IMR-90 (cell line): ENCODE measurements around the gene FABP7. TPM values are rescaled to one million over a fixed set of nuclear protein-coding genes. Genes with fewer than 3 reads are reported as not detected.

Source experiments
- ATAC-seq: fragments of 200-7000 bp; cut with Tn5 transposase; 2 replicates; pipeline ENCODE4 v1.9.1; 2020; ENCODE audit warnings: low read depth, mild to moderate bottlenecking, moderate library complexity
- BruUV-seq: library from RNA; stranded (reverse); fragments of 400-500 nt; replicated peaks from 2 replicates; lab custom pipeline; 2021; lab: Mats Ljungman, UMichigan
- CTCF ChIA-PET: fragments of 300-600 bp; formaldehyde crosslinking; extraction: SDS; loops from one replicate; lab custom pipeline; 2021; ENCODE audit warnings: antibody characterized with exemption; lab: Yijun Ruan, JAX
- POLR2A ChIA-PET: fragments of 300-600 bp; sonication (Branson Sonifier 250); formaldehyde crosslinking; loops from one replicate; lab custom pipeline; 2022; ENCODE audit warnings: antibody characterized with exemption; ENCODE audit not compliant: unreplicated experiment; lab: Charles Lee
- DNase-seq: peaks from one replicate; pipeline ENCODE4 v3.0.0; 2013
- H2AFZ ChIP-seq: replicated peaks from 2 replicates; pipeline ENCODE3; 2013; ENCODE audit warnings: low read length, mild to moderate bottlenecking; ENCODE audit not compliant: poor library complexity
- H2AK5ac ChIP-seq: 2 replicates; pipeline ENCODE4 v1.6.1; 2013; ENCODE audit warnings: low read depth, low read length, inconsistent platforms
- H2AK9ac ChIP-seq: replicated peaks from 2 replicates; pipeline ENCODE3; 2013; ENCODE audit warnings: mild to moderate bottlenecking, low read depth, low read length, moderate library complexity; ENCODE audit not compliant: poor library complexity
- H2BK120ac ChIP-seq: 2 replicates; pipeline ENCODE4 v1.6.1; 2013; ENCODE audit warnings: low read depth, low read length, inconsistent platforms
- H2BK15ac ChIP-seq: 3 replicates; pipeline ENCODE4 v1.6.1; 2013; ENCODE audit warnings: low read depth, low read length, inconsistent platforms
- H2BK20ac ChIP-seq: 2 replicates; pipeline ENCODE4 v1.6.1; 2013; ENCODE audit warnings: low read depth, mild to moderate bottlenecking, inconsistent platforms, low read length, moderate library complexity
- H2BK5ac ChIP-seq: 2 replicates; pipeline ENCODE4 v1.6.1; 2013; ENCODE audit warnings: mild to moderate bottlenecking, low read depth, low read length, inconsistent platforms; ENCODE audit not compliant: poor library complexity, severe bottlenecking
- H3K14ac ChIP-seq: replicated peaks from 2 replicates; pipeline ENCODE4 v1.6.1; 2013; ENCODE audit warnings: low read depth, low read length, inconsistent platforms
- H3K18ac ChIP-seq: 2 replicates; pipeline ENCODE4 v1.6.1; 2013; ENCODE audit warnings: low read depth, low read length, control low read depth
- H3K23ac ChIP-seq: 2 replicates; pipeline ENCODE4 v1.6.1; 2013; ENCODE audit warnings: low read depth, low read length, inconsistent platforms
- H3K27ac ChIP-seq: 2 replicates; pipeline ENCODE4 v1.5.1; 2013; ENCODE audit warnings: mild to moderate bottlenecking, control low read depth, low read length; ENCODE audit not compliant: insufficient read depth
- H3K27me3 ChIP-seq: 2 replicates; pipeline ENCODE4 v1.6.1; 2013; ENCODE audit warnings: low read length; ENCODE audit not compliant: control insufficient read depth, insufficient read depth
- H3K36me3 ChIP-seq: 2 replicates; pipeline ENCODE4 v1.6.1; 2013; ENCODE audit warnings: low read length, mixed read lengths; ENCODE audit not compliant: control insufficient read depth, insufficient read depth
- H3K4ac ChIP-seq: 2 replicates; pipeline ENCODE4 v1.6.1; 2013; ENCODE audit warnings: low read depth, low read length, inconsistent platforms
- H3K4me1 ChIP-seq: 2 replicates; pipeline ENCODE4 v1.6.1; 2013; ENCODE audit warnings: low read length, mixed read lengths; ENCODE audit not compliant: control insufficient read depth, insufficient read depth
- H3K4me2 ChIP-seq: 2 replicates; pipeline ENCODE4 v1.6.1; 2013; ENCODE audit warnings: low read depth, mild to moderate bottlenecking, control low read depth, low read length, moderate library complexity
- H3K4me3 ChIP-seq: 2 replicates; pipeline ENCODE4 v1.5.1; 2013; ENCODE audit warnings: low read depth, mild to moderate bottlenecking, control low read depth, low read length, moderate library complexity; ENCODE audit not compliant: insufficient read depth
- H3K56ac ChIP-seq: 2 replicates; pipeline ENCODE4 v1.6.1; 2013; ENCODE audit warnings: low read length, inconsistent platforms; ENCODE audit not compliant: insufficient read depth; ENCODE audit errors: extremely low read depth
- H3K79me1 ChIP-seq, 2 experiments: 2 replicates each; pipeline ENCODE4 v1.6.1; 2013; ENCODE audit warnings: low read length in 2 of 2, inconsistent platforms in 1 of 2, low read depth in 1 of 2
- H3K9ac ChIP-seq: 2 replicates; pipeline ENCODE4 v1.6.1; 2013; ENCODE audit warnings: low read depth, low read length, control low read depth
- H3K9me1 ChIP-seq: 2 replicates; pipeline ENCODE4 v1.6.1; 2013; ENCODE audit warnings: low read length, inconsistent platforms; ENCODE audit not compliant: insufficient read depth
- H3K9me3 ChIP-seq: 2 replicates; pipeline ENCODE4 v1.6.1; 2013; ENCODE audit warnings: low read length; ENCODE audit not compliant: control insufficient read depth, insufficient read depth
- H4K20me1 ChIP-seq: 2 replicates; pipeline ENCODE4 v1.6.1; 2013; ENCODE audit warnings: low read length, inconsistent platforms; ENCODE audit not compliant: insufficient read depth
- H4K5ac ChIP-seq: 2 replicates; pipeline ENCODE4 v1.6.1; 2013; ENCODE audit warnings: mild to moderate bottlenecking, low read depth, low read length, control low read depth
- H4K8ac ChIP-seq, 2 experiments: 2 replicates each; pipeline ENCODE4 v1.6.1; 2013; ENCODE audit warnings: low read depth in 2 of 2, low read length in 2 of 2, control low read depth in 1 of 2, inconsistent platforms in 1 of 2
- H4K91ac ChIP-seq: 2 replicates; pipeline ENCODE4 v1.6.1; 2013; ENCODE audit warnings: low read depth, low read length, inconsistent platforms; ENCODE audit not compliant: insufficient read depth
- CEBPB ChIP-seq: IDR thresholded peaks from 2 replicates; pipeline ENCODE4 v1.6.1; 2012; ENCODE audit warnings: low read depth, low read length, improper control_type of control experiment
- MAFK ChIP-seq: IDR thresholded peaks from 2 replicates; pipeline ENCODE4 v1.6.1; 2012; ENCODE audit warnings: low read depth, low read length, improper control_type of control experiment
- WGBS, 2 experiments: methylation state at CpG; one replicate each; pipeline versions ENCODE4 v1.1.5 to v1.1.7; 2013; ENCODE audit warnings: missing lambda C conversion rate in 2 of 2; ENCODE audit not compliant: insufficient read length in 1 of 2; ENCODE audit errors: extremely low coverage in 2 of 2; 5-methylcytosine and 5-hydroxymethylcytosine counted together
- dilution Hi-C: fragments of 300-500 bp; cut with HindIII; formaldehyde crosslinking; loops from one replicate; pipeline ENCODE4 v1.14.3; 2018; ENCODE audit warnings: low sequenced_read_pairs; ENCODE audit not compliant: unreplicated experiment
- in situ Hi-C: fragments of 300-500 bp; cut with MboI; formaldehyde crosslinking; loops from 3 replicates; pipeline ENCODE4 v1.14.3; 2019; ENCODE audit warnings: low sequenced_read_pairs, inconsistent platforms, mixed read lengths
- intact Hi-C: fragments of 100-400 bp; cut with micrococcal nuclease; formaldehyde crosslinking; loops from 2 replicates; pipeline ENCODE4 v1.10.0; 2022
- polyA plus RNA-seq, 3 experiments: library from polyadenylated mRNA; depleted of rRNA; stranded (reverse); fragments of >200 nt; gene quantifications; 2 replicates each; pipeline ENCODE4 v1.2.3, GENCODE V29; 2012; ENCODE audit warnings: low replicate concordance in 1 of 3
- total RNA-seq: library from RNA; depleted of rRNA; stranded (reverse); fragments of >200 nt; gene quantifications from 2 replicates; pipeline ENCODE4 v1.2.3, GENCODE V29; 2012

Gene FABP7
- total and polyA plus RNA-seq, 2 of the 4 experiments (the other 2 are of a cell fraction), result not detected

DNA sequence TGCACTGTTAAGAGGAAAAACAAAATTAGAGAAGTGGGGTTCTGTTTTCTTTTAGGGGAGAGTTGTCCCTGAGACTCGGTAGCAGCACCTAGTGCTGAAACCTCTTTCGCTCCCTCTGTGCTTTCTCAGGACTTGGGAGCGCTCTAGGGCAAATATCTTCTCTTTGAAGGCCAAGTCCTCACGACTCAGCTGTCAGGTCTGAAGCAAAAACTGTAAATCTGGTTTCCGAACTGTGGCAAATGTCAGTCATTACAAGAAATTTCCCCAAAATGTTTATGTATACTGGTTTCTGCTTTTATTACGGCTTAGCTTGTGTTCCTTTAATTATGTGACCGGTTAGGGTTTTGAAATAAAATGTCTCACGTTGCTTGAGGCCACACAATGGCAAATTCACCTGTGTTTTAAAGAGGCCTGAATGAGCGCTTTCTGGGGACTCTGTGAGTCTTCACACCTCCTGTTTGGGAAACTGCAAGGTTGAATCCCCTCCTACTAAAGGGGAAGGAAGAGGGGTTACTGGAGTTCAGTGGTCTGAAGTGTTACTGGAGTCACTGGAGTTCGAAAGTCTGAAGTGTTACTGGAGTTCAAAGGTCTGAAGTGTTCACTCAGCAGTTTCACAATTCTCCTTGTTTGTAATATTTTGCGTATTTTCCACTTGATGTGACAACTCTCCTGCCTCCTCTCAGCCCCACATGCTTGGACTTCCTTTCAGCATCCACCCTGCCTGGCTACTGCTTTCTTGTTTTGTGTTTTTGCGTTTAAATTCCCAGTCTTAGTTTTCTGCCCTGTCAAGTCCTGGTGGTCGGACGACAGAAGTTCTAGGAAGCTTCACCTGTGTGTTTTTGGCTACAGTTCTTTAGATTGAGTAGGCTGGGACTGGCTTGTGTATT, 11.2 kb downstream of the FABP7 start:
- peak overlapping the region; percentile 82 for H3K4me2 ChIP-seq
- H3K56ac ChIP-seq, result peak overlapping the region; percentile 91
- H3K36me3 ChIP-seq, result peaks cover 3% of the 10 kb centered on the region; the same call in 1 of the 2 replicates
- H2AFZ ChIP-seq, result peak overlapping the region; percentile 95
- H4K20me1 ChIP-seq, result no peaks in the 10 kb centered on the region
- BruUV-seq, result TSS peak; percentile 40
- H2BK20ac ChIP-seq, result peak overlapping the region; percentile 72; the same call in 1 of the 2 replicates
- peak overlapping the region; percentile 80 for H4K91ac ChIP-seq
- 67% methylated on average over 1 of the region's 14 CpGs; no CpG with 5 or more reads in 1 of the 2 experiments for WGBS, 2 experiments
- intact Hi-C loops (no loop called here), in situ Hi-C loops (no loop called here), dilution Hi-C loops (no loop called here)
- H3K4me1 ChIP-seq, result peaks cover 9% of the 10 kb centered on the region
- ATAC-seq (no peak), DNase-seq (peak; percentile 30)
- peak overlapping the region; percentile 87 for H3K4ac ChIP-seq
- peak overlapping the region; percentile 52; the same call in 1 of the 2 replicates for H2AK5ac ChIP-seq
- POLR2A ChIA-PET, result no interaction called here
- no peaks in the 10 kb centered on the region for H3K9me3 ChIP-seq
- H3K9me1 ChIP-seq, result no peaks in the 10 kb centered on the region
- peak overlapping the region; percentile 89 for H3K23ac ChIP-seq
- H3K4me3 ChIP-seq, result peak overlapping the region; percentile 63
- no peak for TF ChIP-seq CEBPB
- TF ChIP-seq MAFK, result peak; percentile 35; the same call in 1 of the 2 replicates
- peak overlapping the region; percentile 85; the same call in 1 of the 2 replicates for H3K27ac ChIP-seq
- H4K5ac ChIP-seq, result peak overlapping the region; percentile 83
- H4K8ac ChIP-seq, result peak overlapping the region; percentile 33 to 96; a peak in 2 of 4 replicates
- H3K27me3 ChIP-seq, result no peaks in the 10 kb centered on the region
- H2AK9ac ChIP-seq, result no peak overlapping the region
- peak overlapping the region; percentile 90 for H2BK5ac ChIP-seq
- peaks cover 4 to 28% of the 10 kb centered on the region in 2 experiments; a peak in 2 of 4 replicates for H3K79me1 ChIP-seq
- peak overlapping the region; percentile 83 for H3K14ac ChIP-seq
- H3K9ac ChIP-seq, result peak overlapping the region; percentile 79
- peak overlapping the region; percentile 33; the same call in 2 of the 3 replicates for H2BK15ac ChIP-seq
- H2BK120ac ChIP-seq, result peak overlapping the region; percentile 80
- CTCF ChIA-PET, result interaction anchor here (1.3 to 1.4 kb wide), 2 partner anchors 28 to 41 kb away, joined by 3 to 4 read pairs; no protein-coding TSS in a partner anchor
- H3K18ac ChIP-seq, result peak overlapping the region; percentile 73
